OCI-LY7 (cell line): Measurements from ENCODE around the gene PAFAH2. TPM values are rescaled to one million over a fixed set of nuclear protein-coding genes. Genes with fewer than 3 reads are reported as not detected.

Experiments
- BruUV-seq: library from RNA; stranded (reverse); fragments of 400-500 nt; replicated peaks from 2 replicates; lab custom pipeline; 2021; lab: Mats Ljungman, UMichigan
- CTCF ChIA-PET: fragments of 300-600 bp; sonication (Branson Sonifier 250); formaldehyde crosslinking; loops from one replicate; lab custom pipeline; 2022; ENCODE audit warnings: antibody characterized with exemption; ENCODE audit not compliant: unreplicated experiment; lab: Charles Lee
- POLR2A ChIA-PET: fragments of 300-600 bp; sonication (Branson Sonifier 250); formaldehyde crosslinking; loops from one replicate; lab custom pipeline; 2022; ENCODE audit warnings: antibody characterized with exemption; lab: Charles Lee
- DNase-seq: peaks from one replicate; pipeline ENCODE4 v3.0.0-alpha.2; 2015; ENCODE audit warnings: low spot score
- H2AFZ ChIP-seq: fragments of 200-600 bp; sonication (generic), shearing (Covaris generic); 2 replicates; pipeline ENCODE4 v1.6.1; 2014; ENCODE audit warnings: mild to moderate bottlenecking, antibody characterized with exemption, low read length, moderate library complexity
- H3K27ac ChIP-seq: fragments of 200-600 bp; sonication (generic); 2 replicates; pipeline ENCODE4 v1.5.1; 2014; ENCODE audit warnings: mixed run types, low read depth, mild to moderate bottlenecking, moderate library complexity, low read length, inconsistent platforms; ENCODE audit not compliant: poor library complexity, severe bottlenecking
- H3K36me3 ChIP-seq: fragments of 200-600 bp; sonication (generic); 2 replicates; pipeline ENCODE4 v1.6.1; 2014; ENCODE audit warnings: mild to moderate bottlenecking, antibody characterized with exemption, low read length, moderate library complexity, mixed read lengths; ENCODE audit not compliant: insufficient read depth
- H3K4me1 ChIP-seq: fragments of 200-600 bp; sonication (generic); 2 replicates; pipeline ENCODE4 v1.5.1; 2014; ENCODE audit warnings: mild to moderate bottlenecking, low read length; ENCODE audit not compliant: insufficient read depth, poor library complexity, severe bottlenecking
- H3K4me2 ChIP-seq: fragments of 200-600 bp; sonication (generic); 2 replicates; pipeline ENCODE4 v1.6.1; 2014; ENCODE audit warnings: mild to moderate bottlenecking, low read length
- H3K4me3 ChIP-seq: fragments of 200-600 bp; sonication (generic); 2 replicates; pipeline ENCODE4 v1.5.1; 2014; ENCODE audit warnings: mild to moderate bottlenecking, low read depth, low read length; ENCODE audit not compliant: poor library complexity, severe bottlenecking
- H3K79me2 ChIP-seq: fragments of 200-600 bp; sonication (generic); 2 replicates; pipeline ENCODE4 v1.6.1; 2016; ENCODE audit warnings: low read depth, mild to moderate bottlenecking, low read length, moderate library complexity, mixed read lengths; ENCODE audit not compliant: insufficient read depth
- H3K9me2 ChIP-seq: fragments of 200-600 bp; sonication (generic); 2 replicates; pipeline ENCODE4 v1.6.1; 2016; ENCODE audit warnings: mild to moderate bottlenecking, low read length, mixed read lengths; ENCODE audit not compliant: insufficient read depth
- H3K9me3 ChIP-seq: fragments of 200-600 bp; sonication (generic); 2 replicates; pipeline ENCODE4 v1.6.1; 2014; ENCODE audit warnings: mild to moderate bottlenecking, mixed run types, low read length, mixed read lengths
- H4K20me1 ChIP-seq: fragments of 200-600 bp; sonication (generic); 2 replicates; pipeline ENCODE4 v1.6.1; 2014; ENCODE audit warnings: mild to moderate bottlenecking, antibody characterized with exemption, low read length, moderate library complexity, mixed read lengths; ENCODE audit not compliant: insufficient read depth
- EZH2phosphoT487 ChIP-seq: fragments of 200-600 bp; sonication (generic); IDR thresholded peaks from 2 replicates; pipeline ENCODE4 v1.6.1; 2018; ENCODE audit warnings: low read depth, borderline replicate concordance, mild to moderate bottlenecking, mixed run types, antibody characterized with exemption, low read length, moderate library complexity, mixed read lengths
- intact Hi-C: fragments of 100-400 bp; cut with micrococcal nuclease; formaldehyde crosslinking; loops from one replicate; pipeline ENCODE4 v1.10.0; 2022; ENCODE audit not compliant: unreplicated experiment
- total RNA-seq, 2 experiments: library from RNA; depleted of rRNA in 1 of 2; stranded (reverse); fragments of >200 nt in 1 of 2; shearing (Covaris generic) in 1 of 2; gene quantifications; 2 replicates each; pipeline ENCODE4 v1.2.3, GENCODE V29; 2014 to 2022
- TF ChIP-seq, protein P1 (sequence below): fragments of 200-600 bp; sonication (generic); conservative IDR thresholded peaks from 2 replicates; pipeline ENCODE4 v1.5.1; 2014; ENCODE audit warnings: mild to moderate bottlenecking, antibody characterized with exemption, low read length, moderate library complexity, mixed read lengths

Gene PAFAH2
- total RNA-seq, 2 experiments from 2014 or later, result 2.9 to 7.3 TPM

DNA sequence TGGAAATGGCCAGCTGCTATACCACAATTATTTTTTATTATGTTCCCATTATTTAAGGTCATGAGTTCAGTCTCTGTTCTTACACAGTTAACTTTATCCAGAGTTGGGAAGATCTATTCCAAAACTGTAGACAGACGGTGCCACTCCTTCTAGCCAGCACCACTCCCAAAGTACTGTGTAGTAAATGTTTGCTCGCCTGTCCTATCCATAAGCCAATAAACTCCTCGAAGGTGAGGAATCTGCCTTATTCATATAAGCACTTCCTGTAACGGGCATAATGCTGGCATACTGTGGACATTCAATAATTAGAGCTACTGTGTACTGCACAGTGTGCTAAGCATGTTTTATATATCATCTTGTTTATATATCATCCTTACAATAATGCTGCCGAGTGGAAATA, 65.5 kb downstream of the PAFAH2 start:
- no peaks in the 10 kb centered on the region for H3K9me3 ChIP-seq
- no peak overlapping the region for H3K27ac ChIP-seq
- H3K36me3 ChIP-seq, result no peaks in the 10 kb centered on the region
- no peaks in the 10 kb centered on the region for H3K9me2 ChIP-seq
- ChIA-PET CTCF (no interaction called here), POLR2A (no interaction called here)
- no peak for TF ChIP-seq EZH2phosphoT487
- TF ChIP-seq, protein P1, sequence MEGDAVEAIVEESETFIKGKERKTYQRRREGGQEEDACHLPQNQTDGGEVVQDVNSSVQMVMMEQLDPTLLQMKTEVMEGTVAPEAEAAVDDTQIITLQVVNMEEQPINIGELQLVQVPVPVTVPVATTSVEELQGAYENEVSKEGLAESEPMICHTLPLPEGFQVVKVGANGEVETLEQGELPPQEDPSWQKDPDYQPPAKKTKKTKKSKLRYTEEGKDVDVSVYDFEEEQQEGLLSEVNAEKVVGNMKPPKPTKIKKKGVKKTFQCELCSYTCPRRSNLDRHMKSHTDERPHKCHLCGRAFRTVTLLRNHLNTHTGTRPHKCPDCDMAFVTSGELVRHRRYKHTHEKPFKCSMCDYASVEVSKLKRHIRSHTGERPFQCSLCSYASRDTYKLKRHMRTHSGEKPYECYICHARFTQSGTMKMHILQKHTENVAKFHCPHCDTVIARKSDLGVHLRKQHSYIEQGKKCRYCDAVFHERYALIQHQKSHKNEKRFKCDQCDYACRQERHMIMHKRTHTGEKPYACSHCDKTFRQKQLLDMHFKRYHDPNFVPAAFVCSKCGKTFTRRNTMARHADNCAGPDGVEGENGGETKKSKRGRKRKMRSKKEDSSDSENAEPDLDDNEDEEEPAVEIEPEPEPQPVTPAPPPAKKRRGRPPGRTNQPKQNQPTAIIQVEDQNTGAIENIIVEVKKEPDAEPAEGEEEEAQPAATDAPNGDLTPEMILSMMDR, result no peak
- no peak overlapping the region for H2AFZ ChIP-seq
- no peak overlapping the region for H3K4me2 ChIP-seq
- H4K20me1 ChIP-seq, result no peaks in the 10 kb centered on the region
- H3K4me1 ChIP-seq, result peaks cover 2% of the 10 kb centered on the region
- no TSS peak for BruUV-seq
- intact Hi-C loops, result no loop called here
- H3K79me2 ChIP-seq, result no peaks in the 10 kb centered on the region
- DNase-seq, result no peak
- no peak overlapping the region for H3K4me3 ChIP-seq

DNA sequence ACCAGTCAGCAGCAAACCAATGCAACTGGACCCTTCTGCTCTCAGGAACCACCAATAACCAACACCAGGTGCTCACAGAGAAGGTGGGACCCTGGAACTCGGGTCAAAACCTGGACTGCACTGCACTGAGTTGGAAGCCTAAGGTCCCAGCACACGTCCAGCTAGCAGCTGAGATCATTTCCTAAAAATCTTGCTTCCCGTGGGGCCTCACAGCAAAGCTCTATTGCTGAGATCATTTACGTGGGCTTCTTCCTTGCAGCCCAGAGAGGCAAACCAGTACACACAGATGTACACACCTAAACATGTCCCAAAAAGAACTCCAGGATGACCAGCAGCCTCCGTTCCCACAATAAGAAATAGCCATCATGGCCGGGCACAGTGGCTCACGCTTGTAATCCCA, 68.8 kb downstream of the PAFAH2 start:
- BruUV-seq, result no TSS peak
- H3K9me2 ChIP-seq, result no peaks in the 10 kb centered on the region
- TF ChIP-seq EZH2phosphoT487, result no peak
- TF ChIP-seq, protein P1, result no peak
- no peaks in the 10 kb centered on the region for H4K20me1 ChIP-seq
- ChIA-PET POLR2A (no interaction called here), CTCF (no interaction called here)
- no peaks in the 10 kb centered on the region for H3K79me2 ChIP-seq
- intact Hi-C loops, result no loop called here
- H3K36me3 ChIP-seq, result no peaks in the 10 kb centered on the region
- H3K4me2 ChIP-seq, result no peak overlapping the region
- H2AFZ ChIP-seq, result no peak overlapping the region
- peaks cover 2% of the 10 kb centered on the region for H3K4me1 ChIP-seq
- H3K9me3 ChIP-seq, result no peaks in the 10 kb centered on the region
- H3K4me3 ChIP-seq, result no peak overlapping the region
- H3K27ac ChIP-seq, result no peak overlapping the region
- DNase-seq, result no peak

DNA sequence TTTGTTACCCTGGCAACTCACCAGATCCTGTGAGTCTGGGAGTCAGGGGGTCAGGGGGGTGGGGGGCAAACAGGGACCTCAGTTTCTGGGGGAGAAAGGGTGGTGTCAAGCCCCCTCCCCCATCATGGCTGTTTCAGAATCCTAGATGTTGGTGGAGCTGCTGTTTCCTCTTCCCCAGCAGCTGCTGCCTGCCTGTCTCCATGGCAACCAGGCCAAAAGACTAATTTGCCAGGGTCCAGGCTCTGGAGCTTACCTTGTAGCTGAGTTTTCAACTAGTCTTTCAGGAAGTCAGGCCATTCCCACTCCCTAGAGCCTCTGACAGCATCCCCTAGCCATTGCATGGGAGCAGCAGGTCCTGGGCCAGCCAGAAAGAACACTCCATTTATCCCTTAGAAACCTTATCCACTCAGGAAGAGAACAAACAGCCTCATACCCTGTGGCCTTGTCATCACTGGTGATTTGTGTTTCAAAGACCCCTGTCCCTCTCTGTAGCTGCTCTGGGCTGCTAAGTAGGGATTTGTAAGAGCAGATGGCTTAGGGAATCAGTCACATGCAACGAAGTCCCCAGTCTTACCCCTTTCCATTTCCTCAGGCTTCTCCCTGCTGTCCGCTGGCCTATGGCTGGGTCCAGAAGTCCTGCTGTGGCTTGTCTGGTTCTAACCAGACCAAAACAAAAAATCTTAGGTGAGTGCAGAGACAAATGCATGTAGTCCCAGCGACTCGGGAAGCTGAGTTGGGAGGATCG, 70.2 kb downstream of the PAFAH2 start:
- Histone ChIP-seq H3K27ac (no peak overlapping the region), H3K4me2 (no peak overlapping the region), H3K4me1 (peaks cover 2% of the 10 kb centered on the region), H3K9me2 (no peaks in the 10 kb centered on the region), H3K79me2 (no peaks in the 10 kb centered on the region), H3K4me3 (no peak overlapping the region), H4K20me1 (no peaks in the 10 kb centered on the region), H3K9me3 (no peaks in the 10 kb centered on the region), H3K36me3 (no peaks in the 10 kb centered on the region), H2AFZ (no peak overlapping the region)
- BruUV-seq, result no TSS peak
- ChIA-PET POLR2A (no interaction called here), CTCF (no interaction called here)
- peak; percentile 14 for DNase-seq
- TF ChIP-seq, protein P1, result no peak
- TF ChIP-seq EZH2phosphoT487, result no peak
- intact Hi-C loops, result no loop called here
